Activated naive CD4-positive, alpha-beta T cell treated with anti-CD3 and anti-CD28 coated beads for 36 hours (primary cell): ENCODE data around the gene MOCOS. TPM values are rescaled to one million over a fixed set of nuclear protein-coding genes. Genes with fewer than 3 reads are reported as not detected.

Source experiments
- CTCF ChIA-PET: fragments of 350-600 bp; sonication (Branson Sonifier 250); formaldehyde crosslinking; loops from one replicate; lab custom pipeline; 2021; ENCODE audit warnings: antibody characterized with exemption; lab: Charles Lee
- DNase-seq: peaks from one replicate; pipeline ENCODE4 v3.0.0-alpha.2; 2020
- H3K27ac Mint-ChIP-seq: one replicate; pipeline ENCODE4 v1.8.0; 2021; ENCODE audit warnings: mild to moderate bottlenecking, mixed read lengths
- H3K27me3 Mint-ChIP-seq: one replicate; pipeline ENCODE4 v1.8.0; 2021; ENCODE audit warnings: low read depth, mixed read lengths
- H3K36me3 Mint-ChIP-seq: one replicate; pipeline ENCODE4 v1.8.0; 2021; ENCODE audit warnings: low read depth, mixed read lengths
- H3K4me1 Mint-ChIP-seq: one replicate; pipeline ENCODE4 v1.8.0; 2021; ENCODE audit warnings: low read depth, mixed read lengths
- H3K4me3 Mint-ChIP-seq: one replicate; pipeline ENCODE4 v1.8.0; 2021; ENCODE audit warnings: mild to moderate bottlenecking, moderate library complexity, mixed read lengths
- H3K9me3 Mint-ChIP-seq: one replicate; pipeline ENCODE4 v1.8.0; 2021; ENCODE audit warnings: mixed read lengths
- intact Hi-C: fragments of 100-400 bp; cut with micrococcal nuclease; formaldehyde crosslinking; loops from one replicate; pipeline ENCODE4 v1.15.1; 2023
- total RNA-seq, 2 experiments: library from RNA; stranded (reverse); gene quantifications; one replicate each; pipeline ENCODE4 v1.2.3, GENCODE V29; 2021

The MOCOS gene
- total RNA-seq, 2 experiments from 2014 or later: not detected

DNA sequence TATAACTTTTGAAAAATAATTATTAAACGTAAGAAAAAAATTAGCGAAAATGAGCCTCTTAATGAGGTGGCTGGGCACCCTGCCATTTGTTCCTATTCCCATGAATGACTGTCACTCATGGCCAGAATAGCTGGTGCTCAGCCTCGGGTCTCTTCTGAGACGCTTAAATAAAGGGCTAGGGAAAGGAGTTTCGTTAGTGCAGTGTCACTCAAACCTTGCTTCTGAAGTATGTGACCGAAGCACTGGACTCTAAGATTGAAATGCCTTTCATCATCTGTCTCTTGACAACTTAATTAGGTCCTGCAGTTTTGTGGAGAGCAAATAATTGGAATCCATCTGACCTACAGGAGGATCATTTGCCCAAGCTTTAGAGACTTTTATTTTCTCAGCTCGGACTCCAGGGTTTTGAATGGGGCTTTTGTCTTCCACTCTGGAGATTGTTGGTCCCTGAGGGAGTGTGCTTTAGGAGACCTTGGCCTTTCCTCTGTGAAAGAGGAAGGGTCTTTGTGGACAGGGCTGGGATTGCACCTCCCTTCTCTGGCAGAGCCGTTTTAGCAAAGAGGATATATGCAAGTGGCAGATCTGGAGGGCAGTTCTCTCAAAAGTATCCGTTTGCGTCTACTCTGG, 67.9 kb downstream of the MOCOS start:
- Mint-ChIP-seq H3K27ac (no peak overlapping the region), H3K27me3 (peaks cover 18% of the 10 kb centered on the region), H3K4me3 (no peak overlapping the region), H3K9me3 (no peaks in the 10 kb centered on the region), H3K4me1 (no peaks in the 10 kb centered on the region), H3K36me3 (no peaks in the 10 kb centered on the region)
- DNase-seq: no peak
- intact Hi-C loops: no loop called here
- CTCF ChIA-PET: interaction anchor here (0.7 to 1.4 kb wide), 2 partner anchors 29 to 379 kb away, joined by 3 to 4 read pairs; no protein-coding TSS in a partner anchor

DNA sequence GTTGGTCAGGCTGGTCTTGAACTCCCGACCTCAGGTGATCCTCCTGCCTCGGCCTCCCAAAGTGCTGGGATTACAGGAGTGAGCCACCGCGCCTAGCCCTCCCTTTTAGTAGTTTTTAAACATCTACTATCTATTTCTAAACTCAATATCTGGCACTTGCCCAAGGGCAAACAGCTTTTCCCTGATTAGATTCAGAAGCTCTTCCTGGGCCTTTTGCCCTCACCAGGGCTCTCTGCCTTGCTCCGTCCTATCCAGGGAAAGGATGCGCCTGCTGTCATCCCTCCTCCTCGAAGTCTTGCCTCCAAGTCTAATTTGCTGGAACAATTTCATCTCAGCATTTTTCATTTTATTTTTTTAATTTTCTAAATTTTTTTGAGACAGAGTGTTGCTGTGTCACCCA, 68.8 kb downstream of the MOCOS start:
- peaks cover 21% of the 10 kb centered on the region for H3K27me3 Mint-ChIP-seq
- intact Hi-C loops: no loop called here
- H3K36me3 Mint-ChIP-seq: no peaks in the 10 kb centered on the region
- no peak overlapping the region for H3K4me3 Mint-ChIP-seq
- no peaks in the 10 kb centered on the region for H3K9me3 Mint-ChIP-seq
- H3K4me1 Mint-ChIP-seq: no peaks in the 10 kb centered on the region
- no peak overlapping the region for H3K27ac Mint-ChIP-seq
- CTCF ChIA-PET: interaction anchor here (1.0 to 1.4 kb wide), 2 partner anchors 9 to 28 kb away, joined by 3 read pairs; no protein-coding TSS in a partner anchor
- DNase-seq: no peak

DNA sequence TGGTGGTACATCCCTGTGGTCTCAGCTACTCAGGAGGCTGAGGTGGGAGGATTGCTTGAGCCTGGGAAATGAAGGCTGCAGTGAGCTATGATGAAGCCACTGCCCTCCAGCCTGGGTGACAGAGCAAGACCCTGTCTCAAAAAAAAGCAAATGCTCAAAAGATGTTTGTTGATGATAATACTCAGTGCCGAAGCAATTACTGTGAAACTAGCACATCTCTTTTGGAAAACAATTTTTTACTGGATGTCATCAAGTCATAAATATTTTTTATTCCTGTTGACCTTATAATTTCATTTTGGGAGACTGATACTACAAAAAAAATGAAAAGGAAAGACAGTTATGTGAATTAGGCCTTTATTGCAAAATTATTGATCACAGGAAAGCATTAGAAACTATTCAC, 75.7 kb downstream of the MOCOS start:
- no peaks in the 10 kb centered on the region for H3K4me1 Mint-ChIP-seq
- no peak overlapping the region for H3K27ac Mint-ChIP-seq
- H3K27me3 Mint-ChIP-seq: peaks cover 8% of the 10 kb centered on the region
- H3K4me3 Mint-ChIP-seq: no peak overlapping the region
- CTCF ChIA-PET: no interaction called here
- intact Hi-C loops: no loop called here
- no peak for DNase-seq
- H3K9me3 Mint-ChIP-seq: no peaks in the 10 kb centered on the region
- no peaks in the 10 kb centered on the region for H3K36me3 Mint-ChIP-seq

DNA sequence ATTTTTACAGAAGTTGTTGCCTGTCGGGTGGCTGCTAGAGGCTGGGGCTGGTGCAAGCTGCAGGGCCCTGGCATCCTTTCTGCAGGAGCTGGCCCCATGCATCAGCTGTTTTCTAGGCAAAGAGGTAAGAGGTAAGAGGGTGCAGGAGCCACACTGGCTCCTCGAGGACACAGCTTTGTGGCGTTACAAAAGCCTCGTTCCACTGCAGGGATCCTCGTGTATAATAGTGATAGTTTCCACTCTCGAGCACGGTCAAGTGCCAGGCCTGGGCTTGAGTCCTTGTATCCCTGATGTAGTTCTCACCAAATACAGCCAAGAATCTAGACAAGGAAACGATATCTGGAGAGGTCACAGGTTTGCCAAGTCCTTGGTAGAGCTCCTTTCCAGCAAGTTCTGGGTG, 77.0 kb downstream of the MOCOS start:
- Mint-ChIP-seq H3K9me3 (no peaks in the 10 kb centered on the region), H3K4me3 (no peak overlapping the region), H3K4me1 (no peaks in the 10 kb centered on the region), H3K36me3 (no peaks in the 10 kb centered on the region), H3K27ac (no peak overlapping the region), H3K27me3 (peaks cover 6% of the 10 kb centered on the region)
- DNase-seq: no peak
- intact Hi-C loops: no loop called here
- CTCF ChIA-PET: interaction anchor here (0.7 kb wide), 1 partner anchor 423 kb away, joined by 5 read pairs; no protein-coding TSS in a partner anchor

DNA sequence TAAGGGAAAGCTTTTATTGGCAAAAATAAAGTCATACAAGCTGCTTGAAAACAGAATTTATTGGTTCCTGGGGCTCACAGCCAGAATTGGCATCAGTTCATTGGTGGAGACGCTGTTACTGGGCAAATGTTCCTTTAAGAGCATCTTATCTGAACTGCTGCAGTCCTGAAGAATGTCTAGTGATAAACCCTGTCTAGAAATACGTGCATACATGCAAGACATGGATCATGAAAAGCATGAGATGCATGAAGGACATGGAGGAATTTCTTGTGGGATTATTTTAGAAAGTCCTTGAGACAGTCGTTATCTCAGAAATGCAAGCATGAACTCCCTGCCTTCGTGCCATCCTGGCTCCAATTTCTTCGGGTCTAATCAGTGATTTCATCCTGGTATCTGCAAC, 77.7 kb downstream of the MOCOS start:
- intact Hi-C loops: no loop called here
- Mint-ChIP-seq H3K36me3 (no peaks in the 10 kb centered on the region), H3K9me3 (no peaks in the 10 kb centered on the region), H3K27ac (no peak overlapping the region), H3K4me1 (no peaks in the 10 kb centered on the region), H3K4me3 (no peak overlapping the region), H3K27me3 (peaks cover 10% of the 10 kb centered on the region)
- CTCF ChIA-PET: interaction anchor here (0.9 kb wide), 1 partner anchor 9 kb away, joined by 3 read pairs; no protein-coding TSS in a partner anchor
- no peak for DNase-seq

DNA sequence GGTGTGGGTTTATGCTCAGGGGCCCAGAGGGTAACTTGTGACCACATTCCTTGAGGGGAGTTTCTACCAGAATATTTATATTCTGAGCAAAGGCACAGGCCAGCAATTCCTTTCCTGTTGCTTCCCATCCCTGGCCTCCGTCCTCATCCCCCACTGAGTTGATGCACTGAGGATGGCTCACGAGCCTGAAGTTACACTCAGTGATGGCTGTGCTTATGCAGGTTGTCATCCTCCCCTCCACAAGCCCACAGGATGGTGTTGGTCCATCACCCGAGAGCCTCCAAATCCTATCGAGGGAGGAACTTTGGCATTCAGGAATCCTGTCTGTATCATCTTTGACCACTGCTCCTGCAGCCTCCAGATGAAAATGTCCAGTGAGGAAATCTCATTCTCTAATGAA, 81.9 kb downstream of the MOCOS start:
- Mint-ChIP-seq H3K27me3 (peaks cover 9% of the 10 kb centered on the region), H3K4me3 (no peak overlapping the region), H3K9me3 (no peaks in the 10 kb centered on the region), H3K27ac (no peak overlapping the region), H3K36me3 (no peaks in the 10 kb centered on the region), H3K4me1 (no peaks in the 10 kb centered on the region)
- no peak for DNase-seq
- intact Hi-C loops: no loop called here
- CTCF ChIA-PET: no interaction called here

DNA sequence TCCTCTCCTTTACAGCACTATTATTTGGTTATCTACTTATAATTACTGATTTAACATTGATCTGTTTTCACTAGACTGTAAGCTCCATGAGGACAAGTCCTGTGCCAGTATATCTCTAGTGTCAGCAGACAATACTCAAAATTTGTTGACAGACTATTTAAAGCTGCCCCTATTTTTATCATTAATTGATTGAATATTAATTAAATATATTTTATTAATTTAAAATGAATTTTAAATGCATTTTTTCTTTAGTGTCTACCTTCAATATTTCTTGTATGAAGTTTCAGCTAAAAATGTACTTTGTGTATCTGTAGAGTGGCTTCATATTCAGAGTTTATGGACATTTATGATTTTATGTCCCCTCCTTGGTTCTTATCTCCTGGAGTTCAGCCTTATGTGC, 83.9 kb downstream of the MOCOS start:
- no peak for DNase-seq
- Mint-ChIP-seq H3K27ac (no peak overlapping the region), H3K9me3 (no peaks in the 10 kb centered on the region), H3K27me3 (peaks cover 10% of the 10 kb centered on the region), H3K4me1 (no peaks in the 10 kb centered on the region), H3K4me3 (no peak overlapping the region), H3K36me3 (no peaks in the 10 kb centered on the region)
- intact Hi-C loops: no loop called here
- CTCF ChIA-PET: no interaction called here

DNA sequence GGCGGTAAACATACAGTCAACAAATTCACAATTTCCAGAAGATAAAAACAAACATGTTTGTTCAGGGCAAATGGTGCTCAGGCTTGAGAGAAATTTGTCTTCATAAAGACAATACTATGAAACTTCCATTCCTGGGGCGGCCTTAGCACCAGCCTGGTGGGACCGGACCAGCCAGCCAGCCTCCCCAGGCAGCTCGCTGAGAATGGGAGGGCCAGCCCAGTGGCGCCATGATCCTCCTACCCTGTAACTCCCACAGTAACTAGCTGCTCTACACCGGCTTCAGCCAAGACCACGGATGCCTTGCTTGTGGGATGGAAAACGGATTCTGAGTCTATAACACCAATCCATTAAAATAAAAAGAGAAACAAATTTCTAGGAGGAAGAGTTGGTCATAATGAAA, 86.0 kb downstream of the MOCOS start:
- CTCF ChIA-PET: interaction anchor here (0.6 to 1.0 kb wide), 2 partner anchors 11 to 132 kb away, joined by 3 read pairs; no protein-coding TSS in a partner anchor
- peaks cover 14% of the 10 kb centered on the region for H3K27me3 Mint-ChIP-seq
- intact Hi-C loops: no loop called here
- no peaks in the 10 kb centered on the region for H3K4me1 Mint-ChIP-seq
- no peaks in the 10 kb centered on the region for H3K9me3 Mint-ChIP-seq
- no peak for DNase-seq
- H3K4me3 Mint-ChIP-seq: no peak overlapping the region
- no peaks in the 10 kb centered on the region for H3K36me3 Mint-ChIP-seq
- H3K27ac Mint-ChIP-seq: no peak overlapping the region

DNA sequence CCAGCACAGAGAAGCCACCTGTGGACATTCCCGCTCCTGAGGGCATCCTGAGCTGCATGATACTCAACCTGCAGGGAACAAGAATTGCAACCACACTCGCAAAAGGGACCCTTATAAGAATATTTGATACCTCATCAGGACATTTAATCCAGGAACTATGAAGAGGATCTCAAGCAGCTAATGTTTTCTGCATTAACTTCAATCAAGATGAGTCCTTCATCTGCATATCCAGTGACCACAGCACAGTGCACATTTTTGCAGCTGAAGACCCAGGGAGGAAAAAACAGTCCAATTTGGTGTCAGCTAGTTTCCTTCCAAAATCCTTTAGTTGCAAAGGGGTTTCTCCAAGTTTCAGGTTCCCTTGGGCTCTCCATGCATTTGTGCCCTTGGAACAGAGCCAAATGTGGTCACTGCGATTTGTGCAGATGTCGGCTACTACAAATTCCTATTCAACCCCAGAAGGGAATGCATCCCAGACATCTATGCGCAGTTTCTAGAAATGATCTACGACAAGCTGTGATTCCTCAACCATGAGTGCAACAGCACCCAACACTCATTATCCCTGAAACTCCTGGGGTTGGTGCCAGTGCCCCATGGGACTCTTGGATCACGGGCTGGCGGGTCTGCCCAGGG, 86.9 kb downstream of the MOCOS start:
- H3K4me3 Mint-ChIP-seq: no peak overlapping the region
- H3K36me3 Mint-ChIP-seq: no peaks in the 10 kb centered on the region
- no peaks in the 10 kb centered on the region for H3K4me1 Mint-ChIP-seq
- peaks cover 17% of the 10 kb centered on the region for H3K27me3 Mint-ChIP-seq
- CTCF ChIA-PET: interaction anchor here (0.6 to 1.4 kb wide), 2 partner anchors 10 to 131 kb away, joined by 3 to 4 read pairs; no protein-coding TSS in a partner anchor
- DNase-seq: no peak
- H3K9me3 Mint-ChIP-seq: no peaks in the 10 kb centered on the region
- H3K27ac Mint-ChIP-seq: no peak overlapping the region
- intact Hi-C loops: no loop called here

DNA sequence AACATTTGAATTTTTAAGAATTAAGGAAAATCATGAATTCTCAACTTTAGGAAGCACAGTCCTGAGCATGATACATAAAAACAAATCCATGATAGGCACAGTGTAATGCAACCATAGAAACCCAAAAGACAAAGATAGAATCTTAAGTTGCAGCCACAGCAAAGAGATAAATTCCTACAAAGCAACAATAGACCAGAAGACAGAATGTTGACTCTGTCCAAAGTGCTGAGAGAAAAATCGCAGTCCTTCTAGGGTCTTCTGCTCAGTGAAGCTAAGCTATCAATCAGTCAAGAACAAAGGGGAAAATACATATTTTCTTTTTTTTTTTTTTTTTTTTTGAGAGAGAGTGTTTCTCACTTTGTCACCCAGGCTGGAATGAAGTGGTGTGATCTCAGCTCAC, 88.3 kb downstream of the MOCOS start:
- intact Hi-C loops: no loop called here
- no peak for DNase-seq
- no peak overlapping the region for H3K4me3 Mint-ChIP-seq
- no peaks in the 10 kb centered on the region for H3K9me3 Mint-ChIP-seq
- H3K27me3 Mint-ChIP-seq: peaks cover 10% of the 10 kb centered on the region
- CTCF ChIA-PET: no interaction called here
- no peaks in the 10 kb centered on the region for H3K4me1 Mint-ChIP-seq
- no peaks in the 10 kb centered on the region for H3K36me3 Mint-ChIP-seq
- no peak overlapping the region for H3K27ac Mint-ChIP-seq

DNA sequence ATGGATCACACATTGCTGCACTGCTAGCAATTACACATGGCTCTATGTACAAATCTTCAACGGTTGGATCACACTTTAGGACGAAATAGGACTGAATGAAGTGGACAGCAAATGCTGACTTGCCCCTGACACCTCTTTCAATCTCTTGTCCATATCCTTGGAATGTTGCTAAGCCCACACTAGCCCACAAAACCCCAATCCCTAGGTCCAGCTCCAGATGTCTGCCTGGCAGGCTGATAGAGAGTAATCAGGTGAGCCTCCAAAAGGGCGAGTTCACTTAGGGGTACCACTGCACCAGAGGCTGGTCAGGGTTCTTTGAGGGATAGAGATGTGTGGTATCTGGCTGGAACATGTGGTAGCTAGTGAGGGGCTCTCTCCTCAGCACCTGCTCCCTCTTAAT, 91.7 kb downstream of the MOCOS start:
- no peak for DNase-seq
- no peaks in the 10 kb centered on the region for H3K36me3 Mint-ChIP-seq
- H3K9me3 Mint-ChIP-seq: no peaks in the 10 kb centered on the region
- CTCF ChIA-PET: interaction anchor here (0.7 kb wide), 1 partner anchor 378 kb away, joined by 3 read pairs; no protein-coding TSS in a partner anchor
- intact Hi-C loops: no loop called here
- no peak overlapping the region for H3K4me3 Mint-ChIP-seq
- no peak overlapping the region for H3K27ac Mint-ChIP-seq
- no peaks in the 10 kb centered on the region for H3K4me1 Mint-ChIP-seq
- H3K27me3 Mint-ChIP-seq: peaks cover 17% of the 10 kb centered on the region

DNA sequence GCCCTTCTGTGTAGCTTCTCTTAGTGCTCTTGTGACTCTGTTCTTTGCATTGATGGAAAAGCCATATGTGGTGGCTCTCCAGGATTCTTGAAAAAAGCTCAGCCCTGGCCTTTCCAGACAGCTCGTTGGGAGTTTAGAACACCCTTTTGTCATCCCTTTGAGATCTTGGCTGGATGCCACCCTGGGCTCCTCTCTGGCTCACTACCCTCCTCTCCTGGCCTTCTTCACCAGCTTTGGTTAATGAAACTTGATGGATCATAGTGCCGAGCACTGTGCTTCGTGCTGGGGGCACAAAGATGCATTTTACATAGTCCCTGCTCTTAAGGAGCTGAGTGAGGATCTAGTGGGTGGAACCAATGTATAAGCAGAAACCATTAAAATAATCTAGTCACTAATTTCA, 94.6 kb downstream of the MOCOS start:
- CTCF ChIA-PET: interaction anchor here (0.8 to 6.7 kb wide), 4 partner anchors 14 to 265 kb away, joined by 3 to 60 read pairs (median 4); no protein-coding TSS in a partner anchor
- intact Hi-C loops: loop anchor here (5.0 kb wide), 2 partner anchors 95 to 875 kb away; partner anchors contain the start of gene MOCOS
- H3K36me3 Mint-ChIP-seq: no peaks in the 10 kb centered on the region

More for the DNA sequence above, 94.6 kb downstream of the MOCOS start:
- peaks cover 13% of the 10 kb centered on the region for H3K27me3 Mint-ChIP-seq
- no peak overlapping the region for H3K4me3 Mint-ChIP-seq
- no peaks in the 10 kb centered on the region for H3K4me1 Mint-ChIP-seq
- no peak for DNase-seq
- no peak overlapping the region for H3K27ac Mint-ChIP-seq
- H3K9me3 Mint-ChIP-seq: no peaks in the 10 kb centered on the region
